K562 (cell line): ENCODE results near the gene MARK3. TPM values are rescaled to one million over a fixed set of nuclear protein-coding genes. Genes with fewer than 3 reads are reported as not detected.
A peak's percentile ranks its signal among the peaks of the same experiment; 100 is the strongest.

Experiments used
- BCOR ChIP-seq: fragments of 450-650 bp; IDR thresholded peaks from 2 replicates; pipeline ENCODE4 v1.6.1; 2016
- CBFA2T2 ChIP-seq: fragments of 450-650 bp; conservative IDR thresholded peaks from 2 replicates; pipeline ENCODE4 v1.6.1; 2017; ENCODE audit warnings: mild to moderate bottlenecking
- CC2D1A ChIP-seq: fragments of 450-650 bp; IDR thresholded peaks from 2 replicates; pipeline ENCODE4 v1.6.1; 2017; ENCODE audit warnings: mild to moderate bottlenecking
- CXXC5 ChIP-seq: fragments of 250-450 bp; sonication (Bioruptor Pico); IDR thresholded peaks from 2 replicates; pipeline ENCODE4 v1.8.0; 2022; ENCODE audit warnings: inconsistent platforms, mild to moderate bottlenecking, moderate library complexity
- ETS2 ChIP-seq: IDR thresholded peaks from 2 replicates; pipeline ENCODE4 v1.6.1; 2016; ENCODE audit warnings: borderline replicate concordance, missing genetic modification characterization, mild to moderate bottlenecking, moderate library complexity, missing compliant biosample characterization; ENCODE audit not compliant: poor library complexity, severe bottlenecking
- FOXK2 ChIP-seq, 2 experiments: fragments of 450-650 bp; IDR thresholded peaks in 1 of 2; conservative IDR thresholded peaks in 1 of 2; 2 replicates each; pipeline ENCODE4 v1.6.1; 2016; ENCODE audit warnings: low read depth in 2 of 2, mild to moderate bottlenecking in 1 of 2
- FOXP4 ChIP-seq: sonication (generic); formaldehyde crosslinking; IDR thresholded peaks from 2 replicates; pipeline ENCODE4 v1.8.0; 2022; ENCODE audit warnings: mild to moderate bottlenecking, missing genetic modification reagents, borderline replicate concordance
- HDAC1 ChIP-seq, 2 experiments: fragments of 450-650 bp; IDR thresholded peaks; 2 replicates each; pipeline ENCODE4 v1.6.1; 2016 to 2017; ENCODE audit warnings: inconsistent platforms in 1 of 2, mild to moderate bottlenecking in 1 of 2, moderate library complexity in 1 of 2
- HDAC2 ChIP-seq: fragments of 450-650 bp; IDR thresholded peaks from 2 replicates; pipeline ENCODE4 v1.6.1; 2016; ENCODE audit warnings: mild to moderate bottlenecking
- HNRNPLL ChIP-seq: fragments of 200-400 bp; formaldehyde crosslinking; IDR thresholded peaks from 2 replicates; pipeline ENCODE4 v1.6.1; 2017; ENCODE audit warnings: low read length, low read depth, mild to moderate bottlenecking; ENCODE audit not compliant: poor library complexity, severe bottlenecking
- HSF4 ChIP-seq: fragments of 250-450 bp; sonication (Bioruptor Pico); IDR thresholded peaks from 2 replicates; pipeline ENCODE4 v2.1.2; 2022; ENCODE audit warnings: mild to moderate bottlenecking, moderate library complexity, borderline replicate concordance
- LEF1 ChIP-seq: fragments of 450-650 bp; IDR thresholded peaks from 2 replicates; pipeline ENCODE4 v1.6.1; 2016; ENCODE audit warnings: mild to moderate bottlenecking
- NCOR1 ChIP-seq: fragments of 450-650 bp; IDR thresholded peaks from 2 replicates; pipeline ENCODE4 v1.6.1; 2016; ENCODE audit warnings: mild to moderate bottlenecking, moderate library complexity
- NFXL1 ChIP-seq: fragments of 450-650 bp; formaldehyde crosslinking; IDR thresholded peaks from 2 replicates; pipeline ENCODE4 v1.4.0; 2021; ENCODE audit warnings: mild to moderate bottlenecking
- NR2C1 ChIP-seq, 2 experiments: fragments of 450-650 bp; IDR thresholded peaks; 2 replicates each; pipeline ENCODE4 v1.6.1; 2017; ENCODE audit warnings: mild to moderate bottlenecking in 2 of 2, antibody characterized with exemption in 1 of 2, inconsistent platforms in 1 of 2, missing compliant biosample characterization in 1 of 2, missing genetic modification characterization in 1 of 2
- SPI1 ChIP-seq: IDR thresholded peaks from 2 replicates; pipeline ENCODE4 v1.6.1; 2011; ENCODE audit warnings: low read depth, low read length, control low read depth, borderline replicate concordance
- SRSF9 ChIP-seq: fragments of 200-400 bp; formaldehyde crosslinking; IDR thresholded peaks from 2 replicates; pipeline ENCODE4 v1.6.1; 2017; ENCODE audit warnings: low read depth, low read length, borderline replicate concordance
- TGIF2 ChIP-seq: sonication (generic); formaldehyde crosslinking; IDR thresholded peaks from 2 replicates; pipeline ENCODE4 v1.8.1; 2022; ENCODE audit warnings: mild to moderate bottlenecking, missing genetic modification reagents, moderate library complexity
- TRIM24 ChIP-seq, 2 experiments: fragments of 450-650 bp; IDR thresholded peaks; 2 replicates each; pipeline ENCODE4 v1.6.1; 2016
- ZBTB17 ChIP-seq: fragments of 450-650 bp; formaldehyde crosslinking; IDR thresholded peaks from 2 replicates; pipeline ENCODE4 v1.4.0; 2020; ENCODE audit warnings: mild to moderate bottlenecking
- ZBTB49 ChIP-seq: sonication (generic); formaldehyde crosslinking; IDR thresholded peaks from 2 replicates; pipeline ENCODE4 v1.8.0; 2022; ENCODE audit warnings: missing genetic modification reagents, mild to moderate bottlenecking, borderline replicate concordance
- ZNF395 ChIP-seq: fragments of 200-800 bp; sonication (Bioruptor generic); IDR thresholded peaks from 2 replicates; pipeline ENCODE4 v1.6.1; 2017; ENCODE audit warnings: missing genetic modification characterization, missing compliant biosample characterization
- ZNF408 ChIP-seq: fragments of 250-450 bp; sonication (Bioruptor Pico); IDR thresholded peaks from 2 replicates; pipeline ENCODE4 v1.4.0; 2020; ENCODE audit warnings: low read depth, mild to moderate bottlenecking, moderate library complexity
- polyA plus RNA-seq, 8 experiments: library from polyadenylated mRNA; depleted of rRNA in 4 of 8; stranded (reverse) in 5 of 8; unstranded in 3 of 8; fragments of >200 nt; fragmentation: Nextera tagmentation in 2 of 8; fragmentation: Illumina TruSeq in 1 of 8; extraction: Ambion mirVana in 2 of 8; extraction: Trizol in 1 of 8; gene quantifications; 2 replicates each; pipeline versions ENCODE4 v1.2.1 to v1.2.3, GENCODE V29; 2011 to 2014; ENCODE audit warnings: inconsistent platforms in 1 of 8, missing spikeins in 1 of 8
- total RNA-seq, 7 experiments: library from RNA; depleted of rRNA in 6 of 7; stranded (reverse); fragments of >200 nt in 6 of 7; fragmentation: Illumina TruSeq in 2 of 7; extraction: Trizol in 2 of 7; gene quantifications; 2 replicates each; pipeline versions ENCODE4 v1.2.1 to v1.2.3, GENCODE V29; 2011 to 2021; ENCODE audit warnings: low replicate concordance in 1 of 7

The MARK3 gene
- total and polyA plus RNA-seq, 9 of the 15 experiments (the other 6 are each of a cell fraction or from before 2014, with no cell fraction given): 10.1 to 68.7 (median 56.3) TPM

- peak; percentile 66; the same call in 1 of the 2 replicates for TF ChIP-seq HDAC2
- TF ChIP-seq SRSF9: no peak
- TF ChIP-seq TRIM24 (IDR thresholded peaks at IDR 0.05): peak; percentile 88 to 94
- TF ChIP-seq ZNF408 (CRISPR knock-in tag): no peak
- TF ChIP-seq CC2D1A: peak; percentile 90; the same call in 1 of the 2 replicates
- peak; percentile 12 to 72; a peak in 2 of 4 replicates for TF ChIP-seq HDAC1 (IDR thresholded peaks at IDR 0.05)
- TF ChIP-seq TGIF2 (CRISPR knock-in tag): no peak
- TF ChIP-seq CBFA2T2: peak; percentile 98
- TF ChIP-seq NFXL1 (CRISPR knock-in tag): no peak
- TF ChIP-seq NR2C1 (IDR thresholded peaks at IDR 0.05): no peak
- 0 out of 2 replicates have a peak, but pooled peaks have one; percentile 9 for TF ChIP-seq NR2C1 (tag; IDR thresholded peaks at IDR 0.05)
- no peak for TF ChIP-seq HSF4 (CRISPR knock-in tag)
- TF ChIP-seq ZBTB17: peak; percentile 60; the same call in 1 of the 2 replicates
- 0 out of 2 replicates have a peak, but pooled peaks have one; percentile 1 for TF ChIP-seq SPI1
- TF ChIP-seq ZBTB49 (CRISPR knock-in tag): no peak
- peak; percentile 87; the same call in 1 of the 2 replicates for TF ChIP-seq ZNF395 (CRISPR knock-in tag)
- peak; percentile 73 for TF ChIP-seq BCOR
- TF ChIP-seq CXXC5 (CRISPR knock-in tag): peak; percentile 90
- TF ChIP-seq LEF1: peak; percentile 83
- no peak for TF ChIP-seq HNRNPLL
- TF ChIP-seq FOXK2 (conservative IDR thresholded peaks at IDR 0.05 in 1 of 2, IDR thresholded peaks at IDR 0.05 in 1 of 2; ENCODE audit: low read depth in 2 of 2): peak in 1 of 2 experiments; percentile 40; a peak in 1 of 4 replicates
- TF ChIP-seq NCOR1: peak; percentile 96
- no peak for TF ChIP-seq FOXP4 (CRISPR knock-in tag)
- TF ChIP-seq ETS2: no peak
Measured at GRCh38 chr14:103378038-103378854, 7.0 kb upstream of the MARK3 start (continued).
